ENCODE measurements around the gene AGMAT. TPM values are rescaled to one million over a fixed set of nuclear protein-coding genes. Genes with fewer than 3 reads are reported as not detected.

AGMAT gene
- total and polyA plus RNA-seq, 2 of the 8 experiments (the other 6 are each of a cell fraction or from before 2014, with no cell fraction given): 3.7 to 5.8 TPM

GRCh38 chr1:15543251-15543588 lies 41.6 kb downstream of the AGMAT start:
- Histone ChIP-seq H3K27ac (ENCODE audit: low read depth, low read length) (no peak overlapping the region), H2BK20ac (ENCODE audit: low read length) (no peak overlapping the region), H4K5ac (ENCODE audit: insufficient read length, low read depth, low read length) (no peak overlapping the region), H3K4me1 (replicated peaks in 1 of 4; ENCODE audit: control insufficient read depth in 3 of 4, insufficient read depth in 4 of 4, low read length in 3 of 4) (no peaks in the 10 kb centered on the region), H4K91ac (replicated peaks; ENCODE audit: insufficient read length, low read length) (no peak overlapping the region), H3K9me3 (ENCODE audit: insufficient read depth in 2 of 2, low read depth in 1 of 2, low read length in 1 of 2) (no peaks in the 10 kb centered on the region), H3K27me3 (replicated peaks in 1 of 4; ENCODE audit: control insufficient read depth in 3 of 4, extremely low read depth in 1 of 4, insufficient read depth in 3 of 4, low read length in 3 of 4) (no peaks in the 10 kb centered on the region), H3K4ac (replicated peaks; ENCODE audit: insufficient read length, low read depth, low read length) (no peak overlapping the region), H3K23ac (ENCODE audit: insufficient read length) (no peak overlapping the region), H3K9ac (replicated peaks in 1 of 4; ENCODE audit: extremely low read depth in 1 of 4, low read depth in 3 of 4, low read length in 3 of 4) (no peak overlapping the region), H4K8ac (ENCODE audit: extremely low read depth, insufficient read depth, low read length) (no peak overlapping the region), H3K4me3 (ENCODE audit: extremely low read depth in 1 of 4, insufficient read depth in 2 of 4, low read depth in 3 of 4, low read length in 4 of 4) (no peak overlapping the region), H3K14ac (ENCODE audit: insufficient read length) (no peak overlapping the region), H2BK12ac (ENCODE audit: low read depth, low read length) (no peak overlapping the region), H3K79me2 (ENCODE audit: control insufficient read depth in 1 of 2, insufficient read depth in 2 of 2, low read length in 2 of 2) (no peaks in the 10 kb centered on the region), H2BK5ac (ENCODE audit: low read depth, low read length) (no peak overlapping the region), H3K18ac (ENCODE audit: extremely low read depth, low read length) (no peak overlapping the region), H3K4me2 (ENCODE audit: insufficient read depth in 1 of 2, low read depth in 2 of 2, low read length in 2 of 2) (no peak overlapping the region), H2BK15ac (ENCODE audit: low read length) (no peak overlapping the region), H4K20me1 (replicated peaks in 1 of 2; ENCODE audit: control insufficient read depth in 1 of 2, insufficient read depth in 2 of 2, low read length in 2 of 2) (peaks cover 0 to 2% of the 10 kb centered on the region in 2 experiments), H3K56ac (replicated peaks; ENCODE audit: insufficient read length, low read depth, low read length) (no peak overlapping the region), H2AK5ac (ENCODE audit: low read depth, low read length) (no peak overlapping the region), H3K79me1 (ENCODE audit: low read depth, low read length) (no peaks in the 10 kb centered on the region), H3K36me3 (ENCODE audit: control insufficient read depth in 2 of 4, insufficient read depth in 4 of 4, low read length in 3 of 4) (peaks cover 8 to 58% (median 25%) of the 10 kb centered on the region in 4 experiments; a peak in 7 of 8 replicates), H3K23me2 (ENCODE audit: low read depth, low read length) (no peaks in the 10 kb centered on the region), H2BK120ac (replicated peaks; ENCODE audit: low read depth, low read length) (no peak overlapping the region), H2AFZ (ENCODE audit: low read length) (no peak overlapping the region)
- TF ChIP-seq EP300 (IDR thresholded peaks at IDR 0.05; ENCODE audit: borderline replicate concordance in 1 of 2, low read depth in 2 of 2, low read length in 2 of 2) (no peak), PHF8 (conservative IDR thresholded peaks at IDR 0.05; ENCODE audit: low read depth, low read length) (no peak)
- POLR2A ChIA-PET (ENCODE audit: partially characterized antibody): no interaction called here
- FAIRE-seq: no peak
- CTCF ChIA-PET (ENCODE audit: partially characterized antibody): no interaction called here
- no peak for DNase-seq (ENCODE audit: low read depth in 1 of 2, low spot score in 2 of 2)
- 87% methylated on average over 5 of the region's 5 CpGs; no CpG with 5 or more reads in 1 of the 2 experiments for WGBS, 2 experiments (ENCODE audit: extremely low coverage in 1 of 2, insufficient coverage in 1 of 2, insufficient read length in 1 of 2, insufficient replicate concordance in 2 of 2, low coverage in 1 of 2, low lambda C conversion rate in 2 of 2, missing lambda C conversion rate in 1 of 2)
